GM19463 (cell line): ENCODE data around the gene WFIKKN2.
"Not testable (repeated sequence)": the region's sequence is repeated elsewhere in the genome, so short reads cannot be mapped to it uniquely, and the experiment has no call there.

Source experiments
- ATAC-seq: cut with Tn5 transposase; IDR thresholded peaks from one replicate; pipeline ENCODE4 v1.9.1; 2021; ENCODE audit warnings: mild to moderate bottlenecking, moderate library complexity; ENCODE audit not compliant: unreplicated experiment

Gene WFIKKN2

GRCh38 chr17:50835301-50836234 is at the start of gene WFIKKN2:
Gene WFIKKN2 (plus strand): TSS chr17:50835586. CDS start chr17:50835938, 352 bp downstream.
- no peak for ATAC-seq

- ATAC-seq = no peak
Observed at GRCh38 chr17:50785946-50786570, 49.3 kb upstream of the WFIKKN2 start.

GRCh38 chr17:50787106-50787505 is 48.3 kb upstream of the WFIKKN2 start:
- ATAC-seq = no peak

GRCh38 chr17:50790618-50791017 is 44.8 kb upstream of the WFIKKN2 start:
- no peak for ATAC-seq

GRCh38 chr17:50792132-50792531 is 43.3 kb upstream of the WFIKKN2 start:
- no peak for ATAC-seq

GRCh38 chr17:50793007-50793406 is 42.4 kb upstream of the WFIKKN2 start:
- ATAC-seq = no peak

- no peak for ATAC-seq
Observed at GRCh38 chr17:50794361-50794760, 41.0 kb upstream of the WFIKKN2 start.

- no peak for ATAC-seq
Observed at GRCh38 chr17:50797135-50797810, 38.1 kb upstream of the WFIKKN2 start.

GRCh38 chr17:50798424-50799288 is 36.7 kb upstream of the WFIKKN2 start:
- no peak for ATAC-seq

GRCh38 chr17:50799582-50799981 is 35.8 kb upstream of the WFIKKN2 start:
- no peak for ATAC-seq

- no peak for ATAC-seq
Observed at GRCh38 chr17:50800196-50800700, 35.1 kb upstream of the WFIKKN2 start.

- no peak for ATAC-seq
Observed at GRCh38 chr17:50802609-50803571, 32.5 kb upstream of the WFIKKN2 start.

GRCh38 chr17:50803676-50804075 is 31.7 kb upstream of the WFIKKN2 start:
- no peak for ATAC-seq

- not testable (repeated sequence) for ATAC-seq
Observed at GRCh38 chr17:50804749-50805475, 30.5 kb upstream of the WFIKKN2 start.

- no peak for ATAC-seq
Observed at GRCh38 chr17:50805486-50805885, 29.9 kb upstream of the WFIKKN2 start.

- ATAC-seq = no peak
Observed at GRCh38 chr17:50806141-50806643, 29.2 kb upstream of the WFIKKN2 start.

- ATAC-seq = no peak
Observed at GRCh38 chr17:50807009-50807408, 28.4 kb upstream of the WFIKKN2 start.

- ATAC-seq = no peak
Observed at GRCh38 chr17:50807675-50808074, 27.7 kb upstream of the WFIKKN2 start.
